Measurements from ENCODE around the gene UMODL1. TPM values are rescaled to one million over a fixed set of nuclear protein-coding genes. Genes with fewer than 3 reads are reported as not detected.

UMODL1 gene
- total and polyA plus RNA-seq, 2 donors (not counting 1 experiment from before 2014, with no cell fraction given), result not detected

GRCh38 chr21:42098957-42099505, 27.9 kb downstream of the UMODL1 start:
- H3K9ac ChIP-seq (ENCODE audit: insufficient read depth, low read length), result no peak overlapping the region
- H3K4me3 ChIP-seq (replicated peaks in 1 of 4; ENCODE audit: control extremely low read depth in 1 of 4, insufficient read depth in 1 of 4, low read depth in 3 of 4, low read length in 4 of 4), result no peak overlapping the region
- H3K9me3 ChIP-seq (ENCODE audit: control insufficient read depth, insufficient read depth, low read depth, low read length), result no peaks in the 10 kb centered on the region
- no peaks in the 10 kb centered on the region for H3K27me3 ChIP-seq (ENCODE audit: control insufficient read depth, insufficient read depth, low read length)
- H3K4me1 ChIP-seq (ENCODE audit: control insufficient read depth, extremely low read depth, insufficient read depth, low read length), result peaks cover 6% of the 10 kb centered on the region
- no peak overlapping the region for H3K4me2 ChIP-seq (ENCODE audit: extremely low read depth, insufficient read depth, low read length)
- no peaks in the 10 kb centered on the region for H3K36me3 ChIP-seq (ENCODE audit: control insufficient read depth, insufficient read depth, low read length)
- no peak for TF ChIP-seq CTCF (conservative IDR thresholded peaks at IDR 0.05 in 1 of 2, IDR thresholded peaks at IDR 0.05 in 1 of 2; ENCODE audit: low read depth in 1 of 2, low read length in 2 of 2)
- no peak for TF ChIP-seq EZH2 (IDR thresholded peaks at IDR 0.05; ENCODE audit: low read length, missing control alignments)
- H3K27ac ChIP-seq (ENCODE audit: insufficient read depth, low read length), result no peak overlapping the region
- no peak overlapping the region for H2AFZ ChIP-seq (ENCODE audit: low read length)
- no peaks in the 10 kb centered on the region for H4K20me1 ChIP-seq (ENCODE audit: control insufficient read depth, extremely low read depth, insufficient read depth, low read length)
- no peak for DNase-seq (ENCODE audit: low read depth in 2 of 2)
- no peaks in the 10 kb centered on the region for H3K79me2 ChIP-seq (ENCODE audit: control insufficient read depth, insufficient read depth, low read length)

GRCh38 chr21:42101246-42101645, 30.1 kb downstream of the UMODL1 start:
- no peak for TF ChIP-seq EZH2 (IDR thresholded peaks at IDR 0.05; ENCODE audit: low read length, missing control alignments)
- TF ChIP-seq CTCF (conservative IDR thresholded peaks at IDR 0.05 in 1 of 2, IDR thresholded peaks at IDR 0.05 in 1 of 2; ENCODE audit: low read depth in 1 of 2, low read length in 2 of 2), result no peak
- Histone ChIP-seq H3K4me2 (ENCODE audit: extremely low read depth, insufficient read depth, low read length) (no peak overlapping the region), H3K36me3 (ENCODE audit: control insufficient read depth, insufficient read depth, low read length) (no peaks in the 10 kb centered on the region), H3K79me2 (ENCODE audit: control insufficient read depth, insufficient read depth, low read length) (no peaks in the 10 kb centered on the region), H3K4me1 (ENCODE audit: control insufficient read depth, extremely low read depth, insufficient read depth, low read length) (peaks cover 6% of the 10 kb centered on the region), H3K27ac (ENCODE audit: insufficient read depth, low read length) (no peak overlapping the region), H4K20me1 (ENCODE audit: control insufficient read depth, extremely low read depth, insufficient read depth, low read length) (no peaks in the 10 kb centered on the region), H2AFZ (ENCODE audit: low read length) (no peak overlapping the region), H3K4me3 (replicated peaks in 1 of 4; ENCODE audit: control extremely low read depth in 1 of 4, insufficient read depth in 1 of 4, low read depth in 3 of 4, low read length in 4 of 4) (no peak overlapping the region), H3K9me3 (ENCODE audit: control insufficient read depth, insufficient read depth, low read depth, low read length) (no peaks in the 10 kb centered on the region), H3K9ac (ENCODE audit: insufficient read depth, low read length) (no peak overlapping the region), H3K27me3 (ENCODE audit: control insufficient read depth, insufficient read depth, low read length) (no peaks in the 10 kb centered on the region)
- DNase-seq (ENCODE audit: low read depth in 2 of 2), result no peak

GRCh38 chr21:42102076-42102475, 31.0 kb downstream of the UMODL1 start:
- peaks cover 6% of the 10 kb centered on the region for H3K4me1 ChIP-seq (ENCODE audit: control insufficient read depth, extremely low read depth, insufficient read depth, low read length)
- no peak overlapping the region for H3K27ac ChIP-seq (ENCODE audit: insufficient read depth, low read length)
- no peaks in the 10 kb centered on the region for H3K36me3 ChIP-seq (ENCODE audit: control insufficient read depth, insufficient read depth, low read length)
- no peaks in the 10 kb centered on the region for H3K9me3 ChIP-seq (ENCODE audit: control insufficient read depth, insufficient read depth, low read depth, low read length)
- H3K27me3 ChIP-seq (ENCODE audit: control insufficient read depth, insufficient read depth, low read length), result no peaks in the 10 kb centered on the region
- TF ChIP-seq EZH2 (IDR thresholded peaks at IDR 0.05; ENCODE audit: low read length, missing control alignments) (no peak), CTCF (conservative IDR thresholded peaks at IDR 0.05 in 1 of 2, IDR thresholded peaks at IDR 0.05 in 1 of 2; ENCODE audit: low read depth in 1 of 2, low read length in 2 of 2) (no peak)
- DNase-seq (ENCODE audit: low read depth in 2 of 2), result peak in 1 of 2 donors; percentile 79
- H3K4me2 ChIP-seq (ENCODE audit: extremely low read depth, insufficient read depth, low read length), result no peak overlapping the region
- H4K20me1 ChIP-seq (ENCODE audit: control insufficient read depth, extremely low read depth, insufficient read depth, low read length), result no peaks in the 10 kb centered on the region
- H3K79me2 ChIP-seq (ENCODE audit: control insufficient read depth, insufficient read depth, low read length), result no peaks in the 10 kb centered on the region
- H3K4me3 ChIP-seq (replicated peaks in 1 of 4; ENCODE audit: control extremely low read depth in 1 of 4, insufficient read depth in 1 of 4, low read depth in 3 of 4, low read length in 4 of 4), result no peak overlapping the region
- no peak overlapping the region for H2AFZ ChIP-seq (ENCODE audit: low read length)
- no peak overlapping the region for H3K9ac ChIP-seq (ENCODE audit: insufficient read depth, low read length)

All from fibroblast of lung (primary cell).